ENCODE data around the gene OSBPL8.

- TF ChIP-seq, protein P1, sequence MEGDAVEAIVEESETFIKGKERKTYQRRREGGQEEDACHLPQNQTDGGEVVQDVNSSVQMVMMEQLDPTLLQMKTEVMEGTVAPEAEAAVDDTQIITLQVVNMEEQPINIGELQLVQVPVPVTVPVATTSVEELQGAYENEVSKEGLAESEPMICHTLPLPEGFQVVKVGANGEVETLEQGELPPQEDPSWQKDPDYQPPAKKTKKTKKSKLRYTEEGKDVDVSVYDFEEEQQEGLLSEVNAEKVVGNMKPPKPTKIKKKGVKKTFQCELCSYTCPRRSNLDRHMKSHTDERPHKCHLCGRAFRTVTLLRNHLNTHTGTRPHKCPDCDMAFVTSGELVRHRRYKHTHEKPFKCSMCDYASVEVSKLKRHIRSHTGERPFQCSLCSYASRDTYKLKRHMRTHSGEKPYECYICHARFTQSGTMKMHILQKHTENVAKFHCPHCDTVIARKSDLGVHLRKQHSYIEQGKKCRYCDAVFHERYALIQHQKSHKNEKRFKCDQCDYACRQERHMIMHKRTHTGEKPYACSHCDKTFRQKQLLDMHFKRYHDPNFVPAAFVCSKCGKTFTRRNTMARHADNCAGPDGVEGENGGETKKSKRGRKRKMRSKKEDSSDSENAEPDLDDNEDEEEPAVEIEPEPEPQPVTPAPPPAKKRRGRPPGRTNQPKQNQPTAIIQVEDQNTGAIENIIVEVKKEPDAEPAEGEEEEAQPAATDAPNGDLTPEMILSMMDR (IDR thresholded peaks at IDR 0.05), result no peak
- TF ChIP-seq EZH2 (IDR thresholded peaks at IDR 0.05; ENCODE audit: borderline replicate concordance, insufficient read depth, low read depth, low read length, poor library complexity, severe bottlenecking), result no peak
Measured at GRCh38 chr12:76318773-76319594, 240.6 kb downstream of the OSBPL8 start.

All from B cell (primary cell).